Measurements from ENCODE around the gene MCRIP1. TPM values are rescaled to one million over a fixed set of nuclear protein-coding genes. Genes with fewer than 3 reads are reported as not detected.

The MCRIP1 gene
- total and polyA plus RNA-seq, 9 of the 15 experiments (the other 6 are each of a cell fraction or from before 2014, with no cell fraction given), result 0.39 to 35.8 (median 9.7) TPM

- TF ChIP-seq TAL1 (IDR thresholded peaks at IDR 0.05) (no peak), HNRNPL (IDR thresholded peaks at IDR 0.05; ENCODE audit: low read depth, low read length) (no peak), ZNF79 (CRISPR knock-in tag; IDR thresholded peaks at IDR 0.05; ENCODE audit: low read depth) (no peak), THAP12 (CRISPR knock-in tag; IDR thresholded peaks at IDR 0.05) (no peak), TBL1XR1 (IDR thresholded peaks at IDR 0.05; ENCODE audit: low read length in 2 of 2) (no peak), RBM34 (IDR thresholded peaks at IDR 0.05; ENCODE audit: borderline replicate concordance, insufficient read depth, low read length) (no peak), TRIM28 (IDR thresholded peaks at IDR 0.05) (no peak), POLR2AphosphoS5 (IDR thresholded peaks at IDR 0.05; ENCODE audit: control insufficient read depth, insufficient read depth, low read depth, low read length) (peak; percentile 58; the same call in 1 of the 2 replicates), ZC3H4 (CRISPR knock-in tag; IDR thresholded peaks at IDR 0.05; ENCODE audit: borderline replicate concordance) (no peak), ZHX1 (conservative IDR thresholded peaks at IDR 0.05; ENCODE audit: low read length) (no peak), HDAC1 (IDR thresholded peaks at IDR 0.05) (no peak), ZNF76 (CRISPR knock-in tag; IDR thresholded peaks at IDR 0.05; ENCODE audit: borderline replicate concordance) (no peak), POLR2AphosphoS2 (IDR thresholded peaks at IDR 0.05; ENCODE audit: low read length) (0 out of 2 replicates have a peak, but pooled peaks have one; percentile 17), MXI1 (IDR thresholded peaks at IDR 0.05; ENCODE audit: low read depth, low read length) (no peak), GABPA (tag; conservative IDR thresholded peaks at IDR 0.05; ENCODE audit: low read depth) (no peak), EZH2 (IDR thresholded peaks at IDR 0.05; ENCODE audit: borderline replicate concordance, low read depth, low read length) (no peak), ZNF165 (CRISPR knock-in tag; IDR thresholded peaks at IDR 0.05; ENCODE audit: borderline replicate concordance) (no peak), HNRNPUL1 (IDR thresholded peaks at IDR 0.05; ENCODE audit: low read length) (no peak), PTBP1 (IDR thresholded peaks at IDR 0.05; ENCODE audit: low read depth, low read length) (no peak), PCBP2 (IDR thresholded peaks at IDR 0.05; ENCODE audit: low read depth, low read length, poor library complexity, severe bottlenecking) (no peak), TAF1 (IDR thresholded peaks at IDR 0.05; ENCODE audit: control insufficient read depth, extremely low read depth, insufficient read depth, low read length, severe bottlenecking) (no peak), ZKSCAN1 (IDR thresholded peaks at IDR 0.05; ENCODE audit: low read depth, low read length) (no peak)
- TF ChIP-seq, protein P1, sequence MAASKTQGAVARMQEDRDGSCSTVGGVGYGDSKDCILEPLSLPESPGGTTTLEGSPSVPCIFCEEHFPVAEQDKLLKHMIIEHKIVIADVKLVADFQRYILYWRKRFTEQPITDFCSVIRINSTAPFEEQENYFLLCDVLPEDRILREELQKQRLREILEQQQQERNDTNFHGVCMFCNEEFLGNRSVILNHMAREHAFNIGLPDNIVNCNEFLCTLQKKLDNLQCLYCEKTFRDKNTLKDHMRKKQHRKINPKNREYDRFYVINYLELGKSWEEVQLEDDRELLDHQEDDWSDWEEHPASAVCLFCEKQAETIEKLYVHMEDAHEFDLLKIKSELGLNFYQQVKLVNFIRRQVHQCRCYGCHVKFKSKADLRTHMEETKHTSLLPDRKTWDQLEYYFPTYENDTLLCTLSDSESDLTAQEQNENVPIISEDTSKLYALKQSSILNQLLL (CRISPR knock-in tag; IDR thresholded peaks at IDR 0.05; ENCODE audit: borderline replicate concordance), result no peak
Measured at GRCh38 chr17:81854974-81855774, 22.1 kb upstream of the MCRIP1 start (continued).

Data from K562 (cell line).